PC-3 (cell line): Measurements from ENCODE around the gene GRM1.

Experiments used
- EZH2 ChIP-seq: fragments of 300-600 bp; sonication (generic); IDR thresholded peaks from one replicate; pipeline ENCODE4 v1.6.1; 2017; ENCODE audit warnings: antibody characterized with exemption, mild to moderate bottlenecking, low read length; ENCODE audit not compliant: unreplicated experiment
- TF ChIP-seq, protein P1 (sequence below): fragments of 300-600 bp; sonication (generic); conservative IDR thresholded peaks from 2 replicates; pipeline ENCODE4 v1.5.1; 2017; ENCODE audit warnings: antibody characterized with exemption, low read depth, mild to moderate bottlenecking, low read length

DNA sequence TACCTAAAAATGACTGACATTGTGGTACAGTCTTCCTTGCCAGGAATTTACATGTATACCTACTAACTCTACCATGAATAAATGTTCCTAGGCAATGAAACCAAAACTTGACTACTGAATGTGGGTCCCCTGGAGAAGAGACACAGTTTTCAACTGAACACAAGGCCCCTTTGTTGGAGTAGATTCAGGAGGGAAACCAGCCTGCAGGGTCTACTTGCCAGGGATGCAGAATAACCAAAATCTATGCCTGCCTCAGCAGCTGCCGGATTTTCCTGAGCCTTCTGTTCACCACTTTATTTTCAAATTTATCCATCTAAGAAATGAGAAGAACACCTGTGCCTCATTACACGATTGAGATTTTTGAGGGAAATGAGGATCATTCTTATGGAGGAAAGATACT is 211.9 kb downstream of the GRM1 start:
- TF ChIP-seq, protein P1, sequence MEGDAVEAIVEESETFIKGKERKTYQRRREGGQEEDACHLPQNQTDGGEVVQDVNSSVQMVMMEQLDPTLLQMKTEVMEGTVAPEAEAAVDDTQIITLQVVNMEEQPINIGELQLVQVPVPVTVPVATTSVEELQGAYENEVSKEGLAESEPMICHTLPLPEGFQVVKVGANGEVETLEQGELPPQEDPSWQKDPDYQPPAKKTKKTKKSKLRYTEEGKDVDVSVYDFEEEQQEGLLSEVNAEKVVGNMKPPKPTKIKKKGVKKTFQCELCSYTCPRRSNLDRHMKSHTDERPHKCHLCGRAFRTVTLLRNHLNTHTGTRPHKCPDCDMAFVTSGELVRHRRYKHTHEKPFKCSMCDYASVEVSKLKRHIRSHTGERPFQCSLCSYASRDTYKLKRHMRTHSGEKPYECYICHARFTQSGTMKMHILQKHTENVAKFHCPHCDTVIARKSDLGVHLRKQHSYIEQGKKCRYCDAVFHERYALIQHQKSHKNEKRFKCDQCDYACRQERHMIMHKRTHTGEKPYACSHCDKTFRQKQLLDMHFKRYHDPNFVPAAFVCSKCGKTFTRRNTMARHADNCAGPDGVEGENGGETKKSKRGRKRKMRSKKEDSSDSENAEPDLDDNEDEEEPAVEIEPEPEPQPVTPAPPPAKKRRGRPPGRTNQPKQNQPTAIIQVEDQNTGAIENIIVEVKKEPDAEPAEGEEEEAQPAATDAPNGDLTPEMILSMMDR: no peak
- no peak for TF ChIP-seq EZH2
